Measurements from ENCODE around the gene RWDD1.

The RWDD1 gene

DNA sequence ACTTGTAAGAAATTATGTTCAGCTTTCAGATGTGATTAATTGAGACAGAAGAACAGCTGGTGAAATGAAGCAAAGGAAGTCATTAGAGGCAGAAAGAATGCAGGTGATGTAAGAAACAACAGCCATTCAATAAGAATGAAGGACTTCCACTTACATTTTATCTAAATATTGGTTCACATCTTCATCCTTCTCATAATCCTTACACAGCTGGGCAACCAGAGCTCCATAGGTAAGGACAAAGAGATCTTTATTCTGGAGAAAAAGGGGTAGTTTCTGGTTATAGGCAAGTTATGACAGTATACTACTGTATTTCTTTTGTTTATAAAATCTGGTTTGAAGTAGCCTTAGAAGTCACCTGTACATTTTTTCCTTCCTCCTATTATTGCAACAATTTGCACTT, 28.2 kb upstream of the RWDD1 start:
- H3K4me3 ChIP-seq (ENCODE audit: low read length) = no peak overlapping the region
- no peak for DNase-seq (ENCODE audit: low read depth)
- TF ChIP-seq CTCF (conservative IDR thresholded peaks at IDR 0.05; ENCODE audit: low read depth, low read length) = no peak

- TF ChIP-seq CTCF (conservative IDR thresholded peaks at IDR 0.05; ENCODE audit: low read depth, low read length) = no peak
- no peak within 1 kb of the TSS for H3K4me3 ChIP-seq (ENCODE audit: low read length)
- DNase-seq (ENCODE audit: low read depth) = no peak
Measured at GRCh38 chr6:116545651-116546050, 25.7 kb upstream of the RWDD1 start, which contains the start of gene TRAPPC3L. Gene TRAPPC3L, minus strand, starts transcription at chr6:116545684. Its CDS starts 170 bp downstream, at chr6:116545514.

GRCh38 chr6:116547358-116547757, 23.9 kb upstream of the RWDD1 start:
- no peak for TF ChIP-seq CTCF (conservative IDR thresholded peaks at IDR 0.05; ENCODE audit: low read depth, low read length)
- no peak for DNase-seq (ENCODE audit: low read depth)
- H3K4me3 ChIP-seq (ENCODE audit: low read length) = no peak overlapping the region

DNA sequence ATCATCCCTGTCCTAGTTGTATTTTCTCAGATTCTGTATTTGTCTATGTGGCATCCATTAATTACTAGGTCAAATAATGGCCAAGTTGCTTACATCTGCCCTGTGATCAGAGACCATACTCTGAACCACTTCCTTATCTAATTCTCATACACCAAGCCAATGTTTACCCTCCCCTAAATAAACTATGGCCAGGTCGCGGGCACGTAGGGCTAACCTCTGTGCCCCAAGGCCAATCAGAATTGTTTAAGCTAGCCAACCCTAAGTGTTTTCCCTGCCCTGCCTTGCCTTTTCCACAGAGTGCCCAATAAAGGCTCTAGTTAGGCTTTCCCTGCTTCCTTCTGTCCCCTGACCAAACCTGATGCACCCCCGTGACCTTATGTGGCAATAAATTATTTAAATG, 20.5 kb upstream of the RWDD1 start:
- no peak for DNase-seq (ENCODE audit: low read depth)
- no peak for TF ChIP-seq CTCF (conservative IDR thresholded peaks at IDR 0.05; ENCODE audit: low read depth, low read length)
- no peak overlapping the region for H3K4me3 ChIP-seq (ENCODE audit: low read length)

- no peak for TF ChIP-seq CTCF (conservative IDR thresholded peaks at IDR 0.05; ENCODE audit: low read depth, low read length)
- no peak within 1 kb of the TSS for H3K4me3 ChIP-seq (ENCODE audit: low read length)
- DNase-seq (ENCODE audit: low read depth) = no peak
Measured at GRCh38 chr6:116553451-116553850, 17.9 kb upstream of the RWDD1 start, which contains the start of gene CALHM4. Gene CALHM4, plus strand, starts transcription at chr6:116553751. Its CDS starts 43 bp downstream, at chr6:116553794.

GRCh38 chr6:116556065-116556464, 15.2 kb upstream of the RWDD1 start:
- no peak overlapping the region for H3K4me3 ChIP-seq (ENCODE audit: low read length)
- no peak for TF ChIP-seq CTCF (conservative IDR thresholded peaks at IDR 0.05; ENCODE audit: low read depth, low read length)
- DNase-seq (ENCODE audit: low read depth) = no peak

DNA sequence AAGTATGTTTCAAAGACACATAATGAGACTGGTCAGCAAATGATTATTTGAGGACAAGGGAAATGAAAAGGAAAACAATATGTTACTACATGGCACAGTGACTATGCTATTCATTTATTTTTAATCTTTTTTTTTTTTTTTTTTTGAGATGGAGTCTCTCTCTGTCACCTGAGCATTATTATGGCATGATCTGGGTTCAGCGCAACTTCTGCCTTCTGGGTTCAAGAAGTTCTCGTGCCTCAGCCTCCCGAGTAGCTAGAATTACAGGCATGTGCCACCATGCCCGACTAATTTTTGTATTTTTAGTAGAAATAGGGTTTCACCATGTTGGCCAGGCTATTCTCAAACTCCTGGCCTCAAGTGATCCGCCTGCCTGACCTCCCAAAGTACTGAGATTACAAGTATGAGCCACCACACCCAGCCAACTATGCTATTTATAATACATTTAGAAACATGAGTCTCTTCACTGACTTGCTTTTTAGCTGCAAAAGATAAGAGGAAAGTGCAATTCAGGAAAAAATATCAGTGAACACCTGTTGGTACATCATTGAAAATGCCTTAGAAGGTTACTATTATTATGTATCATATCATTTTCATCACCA, 14.4 kb upstream of the RWDD1 start:
- DNase-seq (ENCODE audit: low read depth) = no peak
- TF ChIP-seq CTCF (conservative IDR thresholded peaks at IDR 0.05; ENCODE audit: low read depth, low read length) = no peak
- no peak overlapping the region for H3K4me3 ChIP-seq (ENCODE audit: low read length)

Measured in retinal pigment epithelial cell (primary cell).